PFSK-1 (cell line): ENCODE results near the gene DIP2C.

Experiments used
- FOXP2 ChIP-seq: optimal IDR thresholded peaks from 2 replicates; pipeline ENCODE3; 2011; ENCODE audit warnings: borderline replicate concordance, control low read depth, inconsistent platforms; ENCODE audit not compliant: insufficient read depth; ENCODE audit errors: extremely low read length, extremely low read depth
- POLR2AphosphoS5 ChIP-seq: IDR thresholded peaks from 2 replicates; pipeline ENCODE4 v1.6.1; 2012; ENCODE audit warnings: low read depth, mild to moderate bottlenecking, control low read depth, low read length, moderate library complexity
- SIN3A ChIP-seq: IDR thresholded peaks from 2 replicates; pipeline ENCODE4 v1.6.1; 2012; ENCODE audit warnings: mild to moderate bottlenecking, low read length, moderate library complexity, borderline replicate concordance; ENCODE audit not compliant: insufficient read depth
- TAF1 ChIP-seq: IDR thresholded peaks from 2 replicates; pipeline ENCODE4 v1.6.1; 2012; ENCODE audit warnings: low read length, control low read depth, borderline replicate concordance; ENCODE audit not compliant: insufficient read depth
- TF ChIP-seq, protein P1 (sequence below), 2 experiments: IDR thresholded peaks; 2 replicates each; pipeline versions ENCODE4 v1.6.1 to v1.8.0; 2011 to 2012; ENCODE audit warnings: low read depth in 2 of 2, low read length in 2 of 2, control low read depth in 1 of 2, inconsistent platforms in 1 of 2, mild to moderate bottlenecking in 1 of 2, moderate library complexity in 1 of 2; ENCODE audit not compliant: insufficient read depth in 1 of 2

The DIP2C gene

DNA sequence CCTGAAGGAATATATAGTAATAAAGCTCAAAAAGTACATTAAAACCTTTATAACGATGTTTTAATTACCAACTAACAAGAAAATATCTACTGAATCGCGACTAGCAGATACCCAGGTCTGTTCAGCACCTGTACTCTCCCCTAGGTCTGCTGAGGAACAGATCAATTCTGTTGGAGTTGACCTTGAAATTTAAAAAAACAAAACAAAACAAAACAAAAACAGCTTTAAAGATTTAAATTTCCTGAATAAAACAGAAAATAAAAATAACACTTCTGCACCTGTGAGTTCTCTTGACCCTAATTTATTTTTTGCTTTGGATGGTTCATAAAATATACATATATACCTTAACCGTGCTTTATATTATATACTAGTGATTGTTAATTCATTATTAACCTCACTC lies 24.6 kb downstream of the DIP2C start:
- TF ChIP-seq SIN3A, result no peak
- no peak for TF ChIP-seq TAF1
- TF ChIP-seq, protein P1, sequence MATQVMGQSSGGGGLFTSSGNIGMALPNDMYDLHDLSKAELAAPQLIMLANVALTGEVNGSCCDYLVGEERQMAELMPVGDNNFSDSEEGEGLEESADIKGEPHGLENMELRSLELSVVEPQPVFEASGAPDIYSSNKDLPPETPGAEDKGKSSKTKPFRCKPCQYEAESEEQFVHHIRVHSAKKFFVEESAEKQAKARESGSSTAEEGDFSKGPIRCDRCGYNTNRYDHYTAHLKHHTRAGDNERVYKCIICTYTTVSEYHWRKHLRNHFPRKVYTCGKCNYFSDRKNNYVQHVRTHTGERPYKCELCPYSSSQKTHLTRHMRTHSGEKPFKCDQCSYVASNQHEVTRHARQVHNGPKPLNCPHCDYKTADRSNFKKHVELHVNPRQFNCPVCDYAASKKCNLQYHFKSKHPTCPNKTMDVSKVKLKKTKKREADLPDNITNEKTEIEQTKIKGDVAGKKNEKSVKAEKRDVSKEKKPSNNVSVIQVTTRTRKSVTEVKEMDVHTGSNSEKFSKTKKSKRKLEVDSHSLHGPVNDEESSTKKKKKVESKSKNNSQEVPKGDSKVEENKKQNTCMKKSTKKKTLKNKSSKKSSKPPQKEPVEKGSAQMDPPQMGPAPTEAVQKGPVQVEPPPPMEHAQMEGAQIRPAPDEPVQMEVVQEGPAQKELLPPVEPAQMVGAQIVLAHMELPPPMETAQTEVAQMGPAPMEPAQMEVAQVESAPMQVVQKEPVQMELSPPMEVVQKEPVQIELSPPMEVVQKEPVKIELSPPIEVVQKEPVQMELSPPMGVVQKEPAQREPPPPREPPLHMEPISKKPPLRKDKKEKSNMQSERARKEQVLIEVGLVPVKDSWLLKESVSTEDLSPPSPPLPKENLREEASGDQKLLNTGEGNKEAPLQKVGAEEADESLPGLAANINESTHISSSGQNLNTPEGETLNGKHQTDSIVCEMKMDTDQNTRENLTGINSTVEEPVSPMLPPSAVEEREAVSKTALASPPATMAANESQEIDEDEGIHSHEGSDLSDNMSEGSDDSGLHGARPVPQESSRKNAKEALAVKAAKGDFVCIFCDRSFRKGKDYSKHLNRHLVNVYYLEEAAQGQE (IDR thresholded peaks at IDR 0.05; ENCODE audit: insufficient read depth in 1 of 2, low read depth in 2 of 2, low read length in 2 of 2), result no peak
- TF ChIP-seq FOXP2, result no peak
- no peak for TF ChIP-seq POLR2AphosphoS5

DNA sequence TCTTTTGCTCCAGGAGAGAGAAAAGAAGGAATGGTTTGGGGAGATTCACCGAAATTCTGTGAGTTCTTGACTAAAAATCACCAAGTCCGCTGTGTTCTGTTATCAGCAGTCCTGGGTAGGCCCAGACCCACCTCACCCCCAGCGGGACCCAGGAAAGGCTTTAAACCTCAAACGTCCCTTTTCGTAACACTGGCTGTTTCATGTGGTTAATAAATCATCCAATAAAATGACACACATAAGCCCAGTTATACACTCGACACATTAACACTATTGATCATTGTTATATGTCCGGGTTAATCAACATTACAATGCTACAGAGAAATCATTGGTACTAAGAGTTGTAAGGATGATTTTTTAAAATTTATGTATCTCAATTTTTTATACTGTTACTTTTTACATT lies 25.2 kb downstream of the DIP2C start:
- TF ChIP-seq POLR2AphosphoS5 (no peak), TAF1 (no peak), FOXP2 (no peak), SIN3A (no peak)
- TF ChIP-seq, protein P1 (IDR thresholded peaks at IDR 0.05; ENCODE audit: insufficient read depth in 1 of 2, low read depth in 2 of 2, low read length in 2 of 2), result no peak

DNA sequence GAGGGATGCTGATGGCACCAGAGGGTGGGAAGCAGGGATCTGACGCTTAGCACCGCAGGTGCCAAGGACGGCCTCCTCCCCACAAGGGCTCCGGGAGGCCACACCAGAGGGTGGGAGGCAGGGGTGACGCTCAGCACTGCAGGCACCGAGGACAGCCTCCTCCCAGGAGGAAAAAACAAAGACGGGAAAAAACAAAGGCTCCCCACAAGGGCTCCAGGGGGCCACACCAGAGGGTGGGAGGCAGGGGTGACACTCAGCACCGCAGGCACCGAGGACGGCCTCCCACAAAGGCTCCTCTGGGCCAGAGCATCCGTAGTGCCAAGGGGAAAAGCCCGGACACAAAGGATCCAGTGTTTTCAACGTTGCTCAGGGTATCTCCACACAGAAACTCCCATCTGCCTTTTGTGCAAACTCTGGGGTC lies 25.6 kb downstream of the DIP2C start:
- TF ChIP-seq FOXP2 (no peak), TAF1 (no peak), POLR2AphosphoS5 (no peak), SIN3A (no peak)
- TF ChIP-seq, protein P1 (IDR thresholded peaks at IDR 0.05; ENCODE audit: insufficient read depth in 1 of 2, low read depth in 2 of 2, low read length in 2 of 2), result no peak

DNA sequence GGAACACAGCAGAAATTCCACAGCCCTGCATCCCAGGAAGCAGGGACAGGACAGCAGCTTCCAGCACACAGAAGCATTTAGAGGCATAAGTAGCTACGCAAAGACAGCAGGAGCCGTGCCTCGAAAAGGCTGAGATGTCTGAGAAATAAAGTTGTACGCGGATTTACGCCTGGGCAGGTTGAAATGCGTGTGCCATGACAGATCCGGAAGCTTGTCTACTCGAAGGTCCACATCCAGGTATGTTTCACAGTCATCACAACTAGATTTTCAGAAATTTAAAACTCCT lies 26.1 kb downstream of the DIP2C start:
- TF ChIP-seq FOXP2 (no peak), SIN3A (no peak), TAF1 (no peak)
- TF ChIP-seq, protein P1 (IDR thresholded peaks at IDR 0.05; ENCODE audit: insufficient read depth in 1 of 2, low read depth in 2 of 2, low read length in 2 of 2), result no peak
